NCI-H69 (cell line): ENCODE data around the gene ARHGAP6.
A peak's percentile ranks its signal among the peaks of the same experiment; 100 is the strongest.

Source experiments
- DNase-seq: peaks from one replicate; lab custom pipeline; 2025; lab: John Stamatoyannopoulos, UW

Gene ARHGAP6

GRCh38 chrX:11464836-11465463, 200.8 kb downstream of the ARHGAP6 start:
- no peak for DNase-seq

GRCh38 chrX:11464380-11464779, 201.3 kb downstream of the ARHGAP6 start:
- no peak for DNase-seq

GRCh38 chrX:11462648-11463047, 203.1 kb downstream of the ARHGAP6 start:
- DNase-seq: no peak

GRCh38 chrX:11462136-11462535, 203.6 kb downstream of the ARHGAP6 start:
- DNase-seq: no peak

DNA sequence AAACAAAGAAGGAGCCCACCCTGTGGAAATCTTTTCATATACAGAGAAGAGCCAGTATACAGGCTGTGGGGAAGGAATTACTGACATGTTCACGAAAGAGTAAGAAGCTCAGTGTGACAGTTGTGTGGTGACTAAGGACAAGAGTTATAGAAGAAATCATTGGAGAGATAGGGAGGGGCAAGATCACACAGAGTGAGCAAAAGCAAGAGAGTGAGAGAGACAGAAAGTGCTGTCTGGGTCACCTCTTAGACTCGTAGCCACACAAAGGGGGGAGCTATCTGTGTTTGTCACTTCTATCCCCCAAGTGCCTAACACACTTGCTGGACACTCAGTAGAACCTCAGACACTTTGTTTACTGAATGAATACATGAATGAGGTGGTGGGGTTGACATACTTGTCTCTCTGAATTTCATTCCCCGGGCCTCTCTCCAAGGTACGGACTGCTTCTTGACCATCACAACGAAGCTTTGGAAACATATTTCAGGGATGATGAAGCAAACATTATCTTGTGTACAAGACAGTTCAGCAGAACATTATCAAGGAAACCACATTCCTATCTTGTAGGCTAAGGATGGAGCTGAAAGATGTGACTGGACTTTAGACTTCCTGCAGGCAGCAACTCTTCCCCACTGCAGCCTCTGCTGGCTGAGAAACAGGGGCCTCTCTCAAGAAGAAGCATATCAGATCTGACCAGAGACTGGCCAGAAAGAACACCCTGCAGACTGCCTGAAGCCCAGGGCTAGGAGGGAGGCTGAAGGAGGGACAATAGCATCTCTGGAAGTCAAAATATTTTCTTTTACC, 204.3 kb downstream of the ARHGAP6 start:
- no peak for DNase-seq

DNA sequence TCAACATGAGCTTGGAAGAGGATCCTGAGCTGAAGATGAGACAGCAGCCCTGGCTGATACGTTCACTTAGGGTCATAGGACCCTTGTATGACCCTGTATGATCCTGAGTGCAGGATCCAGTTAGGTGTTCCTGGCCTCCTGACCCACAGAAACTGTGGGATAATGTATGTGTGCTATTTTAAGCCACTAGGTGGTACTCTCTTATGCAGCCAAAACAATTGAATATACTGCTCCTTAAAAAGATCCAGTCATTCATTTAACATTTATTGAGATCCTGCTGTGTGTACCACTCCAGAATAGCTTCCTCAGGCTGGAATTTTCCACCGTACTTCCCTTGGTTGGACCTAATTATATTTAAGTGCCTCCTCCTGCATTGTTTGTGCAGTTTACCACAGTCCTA, 205.4 kb downstream of the ARHGAP6 start:
- DNase-seq: peak; percentile 0

- no peak for DNase-seq
Observed at GRCh38 chrX:11458170-11458569, 207.6 kb downstream of the ARHGAP6 start.

DNA sequence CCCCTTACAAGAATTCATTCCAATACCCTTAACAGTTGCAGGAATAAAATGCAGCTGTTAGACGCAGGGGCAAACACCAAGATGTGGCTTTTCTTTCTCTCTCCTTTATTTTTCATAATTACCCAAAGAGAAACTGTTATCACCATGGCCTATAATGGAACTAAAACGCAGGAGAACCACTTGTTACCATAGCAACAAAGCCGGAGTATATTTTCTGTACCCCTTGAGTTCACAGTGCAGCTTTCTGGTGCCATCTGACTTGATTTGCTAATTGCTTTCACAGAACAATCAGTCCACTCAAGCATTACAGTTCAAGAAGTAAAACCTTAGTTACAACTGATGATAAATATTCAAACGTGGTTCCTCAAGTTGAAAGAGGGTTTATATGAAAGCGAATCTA, 214.6 kb downstream of the ARHGAP6 start:
- no peak for DNase-seq

DNA sequence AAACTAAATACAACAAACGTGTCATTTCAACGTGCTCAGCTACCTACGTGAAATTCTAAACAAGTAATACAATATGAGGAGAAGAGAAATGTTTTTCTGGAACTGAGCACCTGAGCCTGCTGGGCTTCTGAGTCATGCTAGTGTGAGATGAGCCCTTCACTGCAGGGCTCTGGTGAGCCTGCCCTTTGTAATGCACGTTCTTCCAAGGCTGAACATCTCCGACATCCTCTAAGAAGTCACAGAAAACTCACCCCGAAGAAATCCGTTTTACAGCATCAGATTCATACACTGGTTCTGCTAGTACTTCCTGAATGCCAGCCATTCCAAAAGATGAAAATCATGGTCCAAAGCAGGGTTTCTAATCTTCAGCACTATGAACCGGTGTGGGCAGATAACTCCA, 215.4 kb downstream of the ARHGAP6 start:
- no peak for DNase-seq

DNA sequence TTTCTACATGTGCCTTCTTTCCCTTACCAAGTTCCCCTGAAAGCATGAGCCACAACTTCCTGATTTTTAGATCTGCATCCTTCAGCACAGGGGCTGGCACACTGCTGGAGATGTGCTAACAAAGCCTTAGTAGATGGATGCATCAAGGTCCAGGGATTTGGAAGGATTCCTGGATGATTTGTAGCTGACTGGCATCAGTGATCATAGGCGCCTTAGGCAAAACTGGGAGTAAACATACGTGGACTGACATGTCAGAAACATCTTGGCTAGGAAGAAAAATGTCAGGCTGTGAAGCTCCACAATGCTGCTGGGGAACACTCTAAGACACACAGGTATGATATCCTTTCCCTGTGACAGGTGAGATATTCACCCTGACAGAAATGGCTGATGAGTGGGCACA, 216.1 kb downstream of the ARHGAP6 start:
- DNase-seq: no peak

GRCh38 chrX:11447418-11447817, 218.3 kb downstream of the ARHGAP6 start:
- DNase-seq: no peak

DNA sequence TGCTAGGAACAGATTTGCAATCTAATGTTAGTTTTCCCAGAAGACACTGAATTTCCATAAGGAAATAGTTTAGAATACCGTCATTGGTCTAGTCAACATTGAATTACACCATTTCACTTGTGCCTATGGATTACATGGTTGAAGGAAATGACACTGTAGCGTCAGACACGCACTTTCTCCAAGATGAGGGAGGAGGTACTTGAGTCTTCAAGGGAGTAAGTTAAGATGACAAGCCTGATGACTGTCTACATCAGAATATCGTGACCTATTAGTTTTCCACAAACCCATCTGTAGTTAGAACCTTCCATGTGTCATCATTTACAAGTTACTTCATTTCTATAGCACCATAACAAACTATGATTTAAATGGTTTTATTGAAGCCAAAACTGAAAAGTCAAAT, 218.8 kb downstream of the ARHGAP6 start:
- DNase-seq: no peak

- no peak for DNase-seq
Observed at GRCh38 chrX:11446336-11446735, 219.4 kb downstream of the ARHGAP6 start.

DNA sequence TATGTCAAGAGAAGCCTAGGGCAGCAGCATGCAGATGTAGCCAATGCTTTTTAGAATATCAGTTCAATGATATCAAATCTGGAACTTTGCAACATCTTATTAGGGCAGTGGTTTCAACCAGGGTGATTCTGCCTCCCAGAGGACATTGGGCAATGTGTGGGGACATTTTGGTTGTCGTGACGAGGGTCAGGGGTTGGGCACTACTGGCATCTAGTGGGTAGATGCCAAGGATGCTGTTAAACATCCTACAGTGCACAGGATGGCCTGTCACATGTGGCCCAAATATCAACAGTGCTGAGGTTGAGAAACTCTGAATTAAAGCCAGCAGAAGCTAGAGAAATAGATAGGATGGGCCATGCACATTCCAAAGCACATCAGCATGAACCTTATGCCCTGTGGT, 220.2 kb downstream of the ARHGAP6 start:
- DNase-seq: no peak

GRCh38 chrX:11444052-11444451, 221.7 kb downstream of the ARHGAP6 start:
- DNase-seq: no peak

GRCh38 chrX:11439846-11440245, 225.9 kb downstream of the ARHGAP6 start:
- no peak for DNase-seq

DNA sequence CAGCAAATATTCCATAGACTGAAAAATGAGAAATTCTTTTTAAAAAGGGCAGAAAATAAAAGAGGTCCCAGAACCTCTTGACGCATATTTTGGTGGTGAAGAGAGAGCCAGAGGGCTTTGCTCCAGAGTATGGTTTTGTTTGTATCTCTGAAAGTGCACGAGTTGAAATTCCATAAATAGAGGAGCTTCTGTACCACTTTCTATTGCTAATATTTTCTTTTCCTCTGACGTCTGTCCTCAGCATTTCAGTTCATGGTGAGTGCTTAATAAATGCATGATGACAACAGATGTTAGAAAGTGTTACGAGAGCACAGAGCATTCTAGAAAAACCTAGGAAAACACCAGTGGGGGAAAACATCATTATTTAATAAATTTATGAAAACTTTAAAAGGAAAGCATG, 227.0 kb downstream of the ARHGAP6 start:
- no peak for DNase-seq

DNA sequence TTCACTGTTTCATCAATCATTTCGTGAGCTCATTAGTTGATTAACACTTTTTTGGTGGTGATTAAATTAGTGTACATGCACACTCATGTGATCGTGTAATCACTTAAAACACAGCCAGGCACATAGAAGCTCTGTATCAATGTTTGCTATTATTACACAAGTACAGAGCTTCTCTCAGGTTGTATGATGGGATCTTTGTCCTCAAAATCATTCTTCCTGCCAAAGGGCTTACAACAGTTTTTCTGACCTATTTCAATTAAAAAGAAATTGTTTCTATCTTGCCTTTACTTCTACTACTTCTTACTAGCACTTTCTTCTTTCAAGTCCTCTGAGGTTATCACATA, 227.4 kb downstream of the ARHGAP6 start:
- DNase-seq: no peak

DNA sequence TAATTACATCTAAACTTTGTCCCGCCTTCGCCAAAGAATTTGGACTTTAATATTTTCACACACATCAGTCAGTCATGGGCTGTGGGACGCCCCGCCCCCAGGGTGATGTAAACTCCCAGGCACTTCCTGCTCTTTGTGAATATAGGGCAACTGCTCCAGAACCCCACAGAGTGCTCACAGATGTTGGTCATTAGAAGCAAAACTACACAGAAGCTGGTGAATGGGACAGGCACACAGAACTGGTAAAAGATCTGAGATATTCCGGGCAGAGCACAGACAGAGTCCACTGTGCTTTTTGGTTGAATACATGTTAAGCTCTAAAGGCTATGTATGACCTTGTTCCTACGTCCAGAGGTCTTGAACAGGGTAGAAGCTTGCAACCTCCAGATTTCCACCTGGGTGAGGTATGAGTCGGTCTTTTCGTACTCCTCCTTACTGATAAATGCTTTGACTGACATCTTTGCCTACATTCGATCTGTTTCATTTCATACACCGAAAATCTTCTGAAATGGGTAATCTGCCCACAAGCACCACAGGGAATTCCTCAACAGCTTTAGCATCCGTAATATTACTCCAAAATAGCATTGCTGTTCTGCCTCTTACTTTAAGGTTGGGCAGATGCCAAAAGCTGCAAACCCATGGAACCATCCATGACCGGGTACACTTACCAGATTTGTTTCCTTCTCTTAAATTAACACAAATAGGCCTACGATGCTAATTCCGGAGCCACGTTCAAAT, 227.9 kb downstream of the ARHGAP6 start:
- DNase-seq: peak; percentile 39

DNA sequence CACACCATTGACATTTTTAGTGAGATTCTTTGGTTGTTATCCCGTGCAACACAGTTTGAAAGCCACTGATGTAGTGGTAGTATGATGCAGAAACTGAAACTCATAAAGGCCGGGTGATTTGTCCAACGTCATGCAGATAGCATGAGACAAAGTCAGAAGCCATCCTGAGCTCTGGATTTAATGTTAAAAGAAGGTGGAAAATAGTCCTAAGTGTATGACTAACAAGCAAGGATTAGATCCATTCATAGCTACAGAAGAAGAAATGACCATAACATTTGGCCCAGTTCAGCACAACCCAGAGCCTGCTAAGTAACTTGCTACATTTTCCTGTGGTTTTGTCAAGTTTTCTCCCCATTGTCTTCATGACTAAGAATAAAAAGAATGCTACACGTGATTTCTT, 230.2 kb downstream of the ARHGAP6 start:
- no peak for DNase-seq

DNA sequence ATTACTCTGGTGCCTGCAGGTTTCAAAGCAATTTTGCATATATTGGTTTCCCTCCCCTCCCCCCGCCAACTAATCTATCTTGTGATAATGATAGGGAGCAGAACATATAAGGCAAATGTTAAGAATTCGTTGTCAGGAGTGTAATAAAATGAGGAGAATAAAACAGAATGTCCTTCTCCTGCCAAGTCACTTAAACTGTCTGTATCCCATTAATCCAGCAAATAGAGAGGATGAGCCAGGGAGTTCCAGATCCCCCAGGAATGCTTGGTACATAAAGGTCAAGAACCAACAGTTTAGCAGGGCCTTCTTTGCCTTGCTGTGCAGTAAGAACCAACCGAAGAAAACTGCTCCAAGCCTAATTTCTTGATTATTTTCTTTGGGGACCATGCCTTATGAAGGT, 231.1 kb downstream of the ARHGAP6 start:
- DNase-seq: no peak

- DNase-seq: no peak
Observed at GRCh38 chrX:11431786-11432185, 233.9 kb downstream of the ARHGAP6 start.

- DNase-seq: no peak
Observed at GRCh38 chrX:11430271-11430670, 235.4 kb downstream of the ARHGAP6 start.
